SJSA1 (cell line): Measurements from ENCODE around the gene FAM168A. TPM values are rescaled to one million over a fixed set of nuclear protein-coding genes. Genes with fewer than 3 reads are reported as not detected.
"Not testable (repeated sequence)": the region's sequence is repeated elsewhere in the genome, so short reads cannot be mapped to it uniquely, and the experiment has no call there.

Source experiments
- DNase-seq, 2 experiments: peaks; one replicate each; pipeline ENCODE4 v3.0.0-alpha.2; 2015 to 2020; ENCODE audit warnings: low spot score in 2 of 2, low read depth in 1 of 2
- H3K27ac ChIP-seq: fragments of 250-450 bp; sonication (Bioruptor Pico); 2 replicates; pipeline ENCODE4 v1.5.1; 2020; ENCODE audit warnings: mild to moderate bottlenecking, moderate library complexity
- H3K27me3 ChIP-seq: fragments of 250-450 bp; sonication (Bioruptor Pico); replicated peaks from 2 replicates; pipeline ENCODE4 v1.5.1; 2020; ENCODE audit warnings: mild to moderate bottlenecking, moderate library complexity
- H3K36me3 ChIP-seq: fragments of 250-450 bp; sonication (Bioruptor Pico); 2 replicates; pipeline ENCODE4 v1.5.1; 2020; ENCODE audit warnings: mild to moderate bottlenecking
- H3K4me1 ChIP-seq: fragments of 250-450 bp; sonication (Bioruptor Pico); replicated peaks from 2 replicates; pipeline ENCODE4 v1.6.1; 2021; ENCODE audit warnings: mild to moderate bottlenecking
- H3K4me3 ChIP-seq: fragments of 250-450 bp; sonication (Bioruptor Pico); 2 replicates; pipeline ENCODE4 v1.5.1; 2020; ENCODE audit warnings: mild to moderate bottlenecking
- H3K9me3 ChIP-seq: fragments of 250-450 bp; sonication (Bioruptor Pico); replicated peaks from 2 replicates; pipeline ENCODE4 v1.5.1; 2020; ENCODE audit warnings: mild to moderate bottlenecking
- total RNA-seq: library from RNA; depleted of rRNA; stranded (reverse); fragments of >200 nt; shearing (Covaris generic); gene quantifications from 2 replicates; pipeline ENCODE4 v1.2.3, GENCODE V29; 2014

The FAM168A gene
- total RNA-seq, 1 experiment from 2014 or later, result 15.2 TPM

DNA sequence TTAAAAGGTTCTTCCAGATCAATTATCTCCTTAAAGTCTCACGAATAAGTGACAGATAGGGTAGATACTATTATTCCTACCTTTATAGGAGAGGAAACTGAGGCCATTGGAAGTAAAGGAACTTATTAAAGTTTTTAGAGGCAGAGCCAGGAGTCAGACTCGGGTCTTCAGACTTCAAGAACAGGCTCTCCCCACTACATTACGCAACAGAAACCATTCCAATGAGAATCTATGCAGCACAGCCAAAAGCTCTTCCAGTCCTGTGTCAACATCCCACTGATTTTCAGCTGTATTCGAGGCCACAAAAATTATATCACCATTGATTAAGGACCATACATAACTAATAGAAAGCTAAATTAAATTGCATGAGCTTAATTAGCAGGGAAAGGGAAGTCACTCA, 144.3 kb downstream of the FAM168A start:
- Histone ChIP-seq H3K4me1 (no peaks in the 10 kb centered on the region; the same call in 1 of the 2 replicates), H3K9me3 (no peaks in the 10 kb centered on the region), H3K36me3 (no peaks in the 10 kb centered on the region), H3K4me3 (no peak overlapping the region), H3K27ac (no peak overlapping the region), H3K27me3 (no peaks in the 10 kb centered on the region)
- no peak for DNase-seq

DNA sequence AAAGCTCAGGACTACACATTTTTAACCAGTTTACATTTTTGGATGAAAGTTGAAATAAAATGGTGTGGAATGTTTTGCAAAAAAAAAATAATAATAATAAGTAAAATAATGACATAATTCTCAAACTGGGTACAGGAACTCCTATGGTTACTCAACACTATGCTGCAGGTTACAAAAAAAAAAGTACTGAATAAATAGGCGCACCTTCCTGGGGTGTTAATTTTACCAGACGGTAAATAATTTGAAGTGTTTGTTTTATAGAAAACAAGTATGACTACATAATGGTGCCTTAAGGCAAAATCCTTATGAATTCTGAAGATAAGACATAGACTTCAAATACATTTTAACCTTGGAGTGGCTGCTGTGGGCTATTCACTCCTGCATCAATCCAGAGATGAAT, 145.2 kb downstream of the FAM168A start:
- Histone ChIP-seq H3K9me3 (no peaks in the 10 kb centered on the region), H3K27me3 (no peaks in the 10 kb centered on the region), H3K36me3 (no peaks in the 10 kb centered on the region), H3K4me1 (no peaks in the 10 kb centered on the region; the same call in 1 of the 2 replicates), H3K27ac (no peak overlapping the region), H3K4me3 (no peak overlapping the region)
- DNase-seq, result no peak

DNA sequence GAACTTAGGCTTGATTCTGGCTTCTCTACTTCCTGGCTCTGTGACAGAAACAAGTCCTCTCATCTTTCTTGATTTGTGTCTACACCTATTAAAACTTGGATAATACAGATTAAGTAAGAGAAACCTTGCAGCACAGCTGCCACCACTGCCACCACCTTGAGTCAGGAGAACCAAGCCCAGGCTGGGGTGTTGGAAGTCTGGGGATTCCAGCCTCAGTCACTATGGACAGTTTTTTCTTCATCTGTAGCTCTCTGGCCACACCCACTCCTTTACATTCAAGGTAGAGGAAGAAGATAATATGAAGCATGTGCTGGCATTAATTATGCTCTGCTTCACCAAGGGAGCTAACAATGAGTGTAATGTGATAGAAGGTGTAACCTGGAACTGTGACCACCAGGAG, 146.0 kb downstream of the FAM168A start:
- DNase-seq, result no peak
- H3K27ac ChIP-seq, result no peak overlapping the region
- no peaks in the 10 kb centered on the region for H3K9me3 ChIP-seq
- H3K36me3 ChIP-seq, result no peaks in the 10 kb centered on the region
- no peaks in the 10 kb centered on the region for H3K27me3 ChIP-seq
- H3K4me3 ChIP-seq, result no peak overlapping the region
- no peaks in the 10 kb centered on the region; the same call in 1 of the 2 replicates for H3K4me1 ChIP-seq

DNA sequence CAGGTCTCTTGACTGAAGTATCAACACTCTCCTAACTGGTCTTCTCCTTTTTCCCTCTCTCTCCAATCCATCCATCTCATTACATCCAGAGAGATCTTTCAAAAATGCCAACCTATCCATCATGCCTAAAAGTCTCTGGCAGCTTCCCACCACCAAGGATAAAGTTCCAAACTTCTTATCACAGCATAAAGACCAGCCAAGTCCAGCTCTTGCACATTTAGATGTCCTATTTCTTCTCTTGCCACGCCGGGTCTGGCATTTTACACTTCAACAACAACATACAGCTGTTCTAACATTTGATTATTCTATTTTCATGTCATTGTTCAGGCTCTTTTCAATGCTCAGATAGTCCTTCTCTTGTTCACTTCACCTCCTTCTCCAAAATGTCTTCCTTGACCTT, 151.1 kb downstream of the FAM168A start:
- H3K27ac ChIP-seq, result no peak overlapping the region
- no peak for DNase-seq
- no peaks in the 10 kb centered on the region for H3K9me3 ChIP-seq
- no peak overlapping the region for H3K4me3 ChIP-seq
- H3K4me1 ChIP-seq, result no peaks in the 10 kb centered on the region
- no peaks in the 10 kb centered on the region for H3K36me3 ChIP-seq
- no peaks in the 10 kb centered on the region for H3K27me3 ChIP-seq

DNA sequence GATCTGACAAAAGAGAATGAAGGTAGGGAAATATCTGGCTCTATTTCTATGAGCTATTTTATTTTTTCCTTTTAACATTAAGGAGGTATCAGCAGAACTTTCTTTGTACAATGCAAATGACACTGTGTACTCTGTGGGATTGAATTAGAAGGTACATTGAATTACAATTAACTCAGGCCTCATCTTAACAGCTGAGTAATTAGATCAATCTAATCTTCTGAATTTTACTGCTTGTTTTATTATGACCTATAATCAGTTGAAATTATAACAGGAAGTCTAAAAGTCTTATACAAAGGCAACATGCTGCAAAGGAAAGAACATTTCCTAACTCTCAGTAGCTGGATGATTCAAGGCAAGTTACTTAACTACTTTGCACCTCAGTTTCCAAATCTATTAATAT, 151.9 kb downstream of the FAM168A start:
- no peaks in the 10 kb centered on the region for H3K36me3 ChIP-seq
- H3K4me1 ChIP-seq, result no peaks in the 10 kb centered on the region
- H3K27ac ChIP-seq, result no peak overlapping the region
- DNase-seq, result no peak
- no peaks in the 10 kb centered on the region for H3K9me3 ChIP-seq
- no peak overlapping the region for H3K4me3 ChIP-seq
- H3K27me3 ChIP-seq, result no peaks in the 10 kb centered on the region

DNA sequence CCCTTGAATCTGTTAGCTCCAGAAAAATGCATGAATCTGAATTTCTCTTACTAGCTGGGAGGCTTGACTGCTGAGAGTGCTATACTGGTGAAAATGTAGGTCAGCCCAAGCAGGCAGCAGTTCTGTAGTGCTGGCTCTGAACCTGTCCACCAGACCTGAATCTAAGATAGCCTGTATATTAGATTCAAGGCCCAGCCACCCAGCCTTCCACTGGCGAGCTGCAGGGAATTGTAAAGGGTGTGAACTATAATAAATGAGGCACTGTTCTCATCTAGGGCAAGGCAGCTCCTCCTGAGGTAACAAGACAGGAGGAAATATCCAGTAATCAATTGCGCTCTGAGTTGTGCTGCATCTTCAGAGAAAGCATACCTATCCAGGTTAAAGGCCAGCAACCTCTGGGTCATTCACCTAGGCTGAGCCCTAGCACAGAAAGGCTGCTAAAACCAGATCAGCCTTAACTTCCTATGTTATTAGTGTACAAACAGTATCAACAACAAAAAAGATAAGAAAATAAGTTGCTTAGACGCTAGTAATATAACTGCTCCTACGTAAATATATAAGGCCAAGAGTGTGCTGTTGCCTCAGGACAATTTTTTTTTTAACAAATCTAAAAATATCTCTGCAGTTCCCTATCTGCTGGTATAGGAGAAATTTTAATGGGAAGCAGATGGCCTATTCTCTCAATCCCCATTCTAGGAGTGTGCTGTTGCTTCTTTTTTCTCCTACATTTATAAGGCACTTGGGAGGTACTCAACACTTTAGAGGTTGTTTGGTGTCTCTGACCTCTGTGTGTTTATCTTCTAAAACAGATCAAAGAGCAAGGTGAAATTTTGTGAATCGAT, 158.7 kb downstream of the FAM168A start:
- no peaks in the 10 kb centered on the region for H3K27me3 ChIP-seq
- no peak for DNase-seq
- H3K4me3 ChIP-seq, result no peak overlapping the region
- peaks cover 18% of the 10 kb centered on the region for H3K4me1 ChIP-seq
- no peak overlapping the region for H3K27ac ChIP-seq
- no peaks in the 10 kb centered on the region for H3K36me3 ChIP-seq
- no peaks in the 10 kb centered on the region for H3K9me3 ChIP-seq

DNA sequence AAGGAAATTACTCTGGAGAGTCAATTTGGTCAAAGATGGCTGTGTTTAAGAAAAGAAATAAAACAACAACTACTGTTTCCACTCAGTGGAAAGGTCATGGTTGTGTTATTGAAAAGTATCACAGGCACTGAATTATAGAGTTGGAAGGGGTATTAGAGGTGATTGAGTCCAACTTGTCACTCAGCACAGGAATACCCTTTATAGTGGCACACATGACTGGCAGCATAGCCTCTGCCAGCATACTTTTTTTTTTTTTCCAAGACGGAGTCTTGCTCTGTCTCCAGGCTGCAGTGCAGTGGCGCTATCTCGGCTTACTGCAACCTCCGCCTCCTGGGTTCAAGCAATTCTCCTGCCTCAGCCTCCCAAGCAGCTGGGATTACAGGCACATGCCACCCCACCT, 161.1 kb downstream of the FAM168A start:
- H3K9me3 ChIP-seq, DNase-seq, H3K27ac ChIP-seq, H3K36me3 ChIP-seq, H3K27me3 ChIP-seq, H3K4me3 ChIP-seq: not testable (repeated sequence)
- H3K4me1 ChIP-seq, result peaks cover 18% of the 10 kb centered on the region

DNA sequence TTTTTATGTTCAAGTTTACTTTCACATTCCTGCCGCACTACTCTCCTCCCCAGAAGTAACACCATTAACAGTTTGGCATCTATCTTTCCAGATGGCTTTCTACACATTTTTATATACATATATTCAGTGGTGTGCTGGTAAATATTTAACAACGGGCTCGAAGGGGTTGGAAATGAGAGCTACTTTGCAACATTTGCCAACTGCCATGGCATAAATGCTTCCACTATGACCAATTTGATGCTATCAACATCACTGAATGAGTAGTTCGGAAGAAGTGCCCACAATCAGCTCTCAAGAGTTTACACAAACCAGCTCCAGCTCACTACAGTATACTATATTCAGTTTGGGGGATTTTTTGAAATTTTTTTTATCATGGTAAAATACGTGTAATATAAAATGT, 166.5 kb downstream of the FAM168A start:
- H3K4me3 ChIP-seq, result no peak overlapping the region
- no peak for DNase-seq
- H3K27ac ChIP-seq, result no peak overlapping the region
- H3K9me3 ChIP-seq, result no peaks in the 10 kb centered on the region
- H3K4me1 ChIP-seq, result no peaks in the 10 kb centered on the region
- H3K27me3 ChIP-seq, result no peaks in the 10 kb centered on the region
- H3K36me3 ChIP-seq, result no peaks in the 10 kb centered on the region

DNA sequence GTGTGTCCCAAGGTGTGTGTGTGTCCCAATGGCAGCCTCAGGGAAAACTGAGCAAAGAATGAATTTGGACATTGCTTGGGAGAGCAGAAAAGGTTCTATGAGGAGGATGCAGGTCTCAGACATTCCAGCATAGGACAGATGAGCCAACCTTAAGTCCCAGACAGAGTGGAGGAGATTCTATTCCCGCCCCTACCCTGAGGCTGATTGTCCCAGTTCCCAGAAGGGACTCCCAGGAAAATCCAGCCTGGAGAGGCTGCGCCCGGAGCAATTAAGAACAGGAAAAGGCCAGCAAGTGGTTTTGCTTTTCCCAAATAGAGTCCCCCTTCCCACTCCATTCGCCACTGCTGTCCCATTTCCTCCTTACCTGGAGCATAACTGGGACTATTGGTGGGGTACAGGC, 167.6 kb downstream of the FAM168A start:
- Histone ChIP-seq H3K4me1 (no peaks in the 10 kb centered on the region), H3K27ac (no peak overlapping the region), H3K4me3 (no peak overlapping the region), H3K27me3 (no peaks in the 10 kb centered on the region), H3K9me3 (no peaks in the 10 kb centered on the region), H3K36me3 (no peaks in the 10 kb centered on the region)
- no peak for DNase-seq

DNA sequence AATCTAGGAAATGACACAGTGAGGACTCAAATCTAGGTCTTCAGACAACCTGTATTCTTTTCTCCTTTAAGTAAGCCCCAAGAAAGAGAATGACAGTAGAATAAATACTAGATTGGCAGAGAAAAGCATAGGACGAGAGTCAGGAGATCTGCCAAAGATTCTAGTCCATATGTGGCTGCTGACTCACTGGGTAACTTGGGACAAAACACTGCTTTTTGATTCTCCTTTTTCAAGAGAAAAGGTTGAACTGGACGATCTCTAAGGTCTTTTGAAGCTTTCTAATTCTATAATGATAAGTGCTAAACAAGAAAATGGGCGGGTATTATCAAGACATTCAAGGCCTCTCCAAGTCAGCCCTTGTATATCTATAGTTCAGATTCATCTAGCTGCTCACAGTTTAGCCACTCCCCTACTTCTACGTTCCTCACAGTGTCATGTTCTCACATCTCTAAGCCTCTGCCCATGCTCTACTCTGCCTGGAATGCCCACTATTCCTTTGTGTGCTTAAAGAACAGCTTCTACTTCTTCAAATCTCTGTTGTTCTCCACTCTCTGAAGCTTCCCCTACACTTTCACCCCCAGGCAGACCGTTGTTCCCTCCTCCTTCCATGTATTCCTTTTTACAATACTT, 168.7 kb downstream of the FAM168A start:
- Histone ChIP-seq H3K27me3 (no peaks in the 10 kb centered on the region), H3K27ac (no peak overlapping the region), H3K36me3 (no peaks in the 10 kb centered on the region), H3K4me1 (no peaks in the 10 kb centered on the region), H3K9me3 (no peaks in the 10 kb centered on the region), H3K4me3 (no peak overlapping the region)
- DNase-seq, result no peak

DNA sequence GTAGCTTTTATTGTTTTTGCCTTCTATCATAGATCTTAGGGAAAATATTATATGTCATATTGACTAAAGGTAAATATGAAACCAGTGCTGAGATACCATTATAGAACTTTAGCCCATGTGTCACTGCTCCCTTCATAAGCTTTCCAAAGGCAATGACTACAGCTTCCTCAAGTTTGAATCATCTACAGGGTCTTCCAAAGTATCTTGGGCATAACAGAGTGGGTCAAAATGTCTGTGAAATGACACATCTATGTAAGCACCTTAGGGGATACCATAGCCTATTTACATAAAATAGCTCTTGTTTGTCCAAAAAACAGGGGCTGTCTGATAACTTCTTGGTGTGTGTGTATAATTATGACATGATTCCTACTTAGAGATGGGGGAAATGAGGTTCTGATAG, 169.2 kb downstream of the FAM168A start:
- Histone ChIP-seq H3K27ac (no peak overlapping the region), H3K4me3 (no peak overlapping the region), H3K4me1 (no peaks in the 10 kb centered on the region), H3K27me3 (no peaks in the 10 kb centered on the region), H3K36me3 (no peaks in the 10 kb centered on the region), H3K9me3 (no peaks in the 10 kb centered on the region)
- DNase-seq, result no peak

DNA sequence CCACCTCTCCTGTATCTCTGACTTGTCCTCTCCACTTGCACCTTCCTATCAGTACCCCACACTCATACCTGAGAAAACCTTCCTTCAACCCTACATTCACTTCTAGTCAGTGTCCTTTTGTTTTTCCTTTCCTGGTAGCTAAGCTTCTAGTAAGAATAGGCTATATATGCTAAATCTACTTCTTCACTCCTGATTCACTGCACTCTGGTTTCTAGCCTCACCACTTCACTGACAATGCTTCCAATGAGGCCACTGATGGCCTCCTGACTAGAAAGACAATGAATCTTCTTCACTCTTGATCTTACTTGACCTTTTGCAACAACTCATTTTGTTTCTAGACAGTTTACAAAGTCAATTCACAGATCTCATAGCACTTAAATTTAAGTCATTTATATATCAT, 169.7 kb downstream of the FAM168A start:
- H3K27me3 ChIP-seq, result no peaks in the 10 kb centered on the region
- H3K9me3 ChIP-seq, result no peaks in the 10 kb centered on the region
- no peak overlapping the region for H3K4me3 ChIP-seq
- no peaks in the 10 kb centered on the region for H3K4me1 ChIP-seq
- no peaks in the 10 kb centered on the region for H3K36me3 ChIP-seq
- no peak for DNase-seq
- H3K27ac ChIP-seq, result no peak overlapping the region

DNA sequence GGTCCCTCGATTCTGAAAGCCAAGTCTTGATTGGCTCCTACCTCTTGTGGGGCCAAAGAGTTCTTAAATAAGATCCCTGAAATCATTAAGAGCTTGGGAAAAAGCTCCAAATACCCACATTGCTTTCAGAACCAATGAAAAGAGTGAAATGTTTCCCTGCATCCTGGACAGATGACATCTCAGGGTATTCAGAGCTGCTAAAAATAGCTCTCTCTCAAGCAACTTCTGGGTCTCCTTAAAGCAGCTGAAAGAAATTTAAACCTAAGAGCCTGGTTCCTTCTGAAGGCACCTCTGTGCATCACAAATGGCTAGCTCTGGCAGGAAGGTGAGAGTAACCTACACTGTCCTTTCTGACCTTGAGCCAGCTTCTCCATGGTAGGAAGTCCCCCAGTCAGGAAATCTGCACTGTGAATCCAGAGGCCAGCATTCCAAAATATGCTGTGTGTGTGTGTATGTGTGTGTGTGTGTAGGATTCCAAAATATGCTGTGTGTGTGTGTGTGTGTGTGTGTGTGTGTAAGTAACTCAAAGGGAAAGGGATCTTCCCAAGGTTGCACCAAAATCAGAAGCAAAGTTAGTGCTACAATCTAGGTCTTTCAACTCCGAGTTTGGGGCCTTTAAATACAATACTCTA, 171.6 kb downstream of the FAM168A start:
- no peak overlapping the region for H3K27ac ChIP-seq
- H3K4me3 ChIP-seq, result no peak overlapping the region
- DNase-seq, result no peak
- peaks cover under 1% of the 10 kb centered on the region; the same call in 1 of the 2 replicates for H3K4me1 ChIP-seq
- H3K36me3 ChIP-seq, result no peaks in the 10 kb centered on the region
- H3K9me3 ChIP-seq, result no peaks in the 10 kb centered on the region
- H3K27me3 ChIP-seq, result no peaks in the 10 kb centered on the region

DNA sequence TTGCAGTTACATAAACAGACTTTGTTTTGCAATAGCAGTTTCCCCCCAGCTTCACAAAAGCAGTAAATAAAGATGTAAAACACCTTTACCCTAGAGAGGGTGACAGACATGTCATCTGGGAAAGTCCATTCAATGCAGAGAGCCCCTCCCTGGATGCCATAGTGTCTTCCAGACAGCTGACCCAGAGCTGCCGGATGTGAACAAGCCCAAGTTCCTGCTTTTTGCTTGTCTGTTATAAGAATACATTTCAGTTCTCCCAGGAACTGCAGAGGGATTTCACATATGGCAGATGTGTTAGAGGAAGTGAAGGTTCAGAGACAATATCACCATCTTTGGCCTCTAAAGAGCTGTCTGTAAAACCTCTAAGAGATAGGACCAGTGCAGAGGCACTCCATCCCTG, 172.8 kb downstream of the FAM168A start:
- no peak overlapping the region for H3K27ac ChIP-seq
- H3K4me3 ChIP-seq, result no peak overlapping the region
- no peak for DNase-seq
- no peaks in the 10 kb centered on the region for H3K36me3 ChIP-seq
- H3K9me3 ChIP-seq, result no peaks in the 10 kb centered on the region
- peaks cover 4% of the 10 kb centered on the region; the same call in 1 of the 2 replicates for H3K4me1 ChIP-seq
- no peaks in the 10 kb centered on the region for H3K27me3 ChIP-seq
